Measurements from ENCODE around the gene CMIP.

- TF ChIP-seq CTCF (conservative IDR thresholded peaks at IDR 0.05; ENCODE audit: low read length) (no peak), EZH2phosphoT487 (IDR thresholded peaks at IDR 0.05; ENCODE audit: borderline replicate concordance) (no peak)
Measured at GRCh38 chr16:81618661-81619060, 174.1 kb downstream of the CMIP start.

All from Loucy (cell line).